HG03520 (cell line): ENCODE data around the gene OXNAD1.

ENCODE experiments used
- ATAC-seq: cut with Tn5 transposase; IDR thresholded peaks from one replicate; pipeline ENCODE4 v1.9.1; 2021; ENCODE audit warnings: mild to moderate bottlenecking, moderate library complexity; ENCODE audit not compliant: unreplicated experiment

The OXNAD1 gene

DNA sequence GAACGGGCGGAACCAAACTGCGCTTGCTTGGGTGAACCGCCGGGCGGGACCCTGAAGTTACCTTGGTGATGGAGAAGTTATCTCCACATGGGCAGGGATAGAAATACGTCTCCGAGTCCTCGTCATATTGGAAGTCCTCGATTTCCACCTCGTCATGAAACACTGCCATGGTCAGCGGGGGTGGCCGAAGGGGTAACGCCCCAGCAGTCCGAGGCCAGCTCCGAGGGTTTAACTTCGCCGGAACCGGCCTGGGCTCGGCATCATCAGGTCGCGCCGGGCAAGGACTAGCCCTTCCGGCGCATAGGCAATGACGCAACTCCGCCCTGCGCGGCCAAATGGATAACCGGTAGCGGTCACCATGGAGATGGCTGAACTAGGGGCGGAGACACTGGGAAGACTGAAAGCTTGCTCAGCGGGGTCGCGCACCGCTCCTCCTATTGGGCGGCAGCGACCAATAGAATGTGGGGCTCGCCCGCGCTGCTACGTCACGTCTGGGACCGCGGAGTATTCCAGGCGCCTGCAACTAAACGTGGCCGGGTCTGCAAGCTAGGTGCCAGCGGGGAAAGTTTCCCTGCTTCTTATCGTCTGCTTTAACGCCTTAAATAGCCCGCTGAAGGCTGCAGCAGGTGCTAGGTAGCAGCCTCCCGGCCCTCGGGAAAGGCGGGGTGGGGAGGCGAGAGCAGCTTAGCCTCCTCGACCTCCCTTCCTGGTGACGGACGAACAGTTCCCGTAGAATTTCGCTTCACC, at the start of gene OXNAD1, which contains the start of gene DPH3:
OXNAD1 (plus strand) TSS at position 505 of the 747 bp plus-strand sequence. CDS start 5,741 bp downstream, outside the sequence.
DPH3 (minus strand) TSS at position 236 of the 747 bp plus-strand sequence; CDS start at position 169, 67 bp downstream.
- peak; percentile 99 for ATAC-seq

- ATAC-seq: no peak
Measured at GRCh38 chr3:16216373-16216935, 48.6 kb upstream of the OXNAD1 start.

- ATAC-seq: no peak
Measured at GRCh38 chr3:16219777-16220176, 45.2 kb upstream of the OXNAD1 start.

GRCh38 chr3:16221990-16222389, 43.0 kb upstream of the OXNAD1 start:
- ATAC-seq: no peak

DNA sequence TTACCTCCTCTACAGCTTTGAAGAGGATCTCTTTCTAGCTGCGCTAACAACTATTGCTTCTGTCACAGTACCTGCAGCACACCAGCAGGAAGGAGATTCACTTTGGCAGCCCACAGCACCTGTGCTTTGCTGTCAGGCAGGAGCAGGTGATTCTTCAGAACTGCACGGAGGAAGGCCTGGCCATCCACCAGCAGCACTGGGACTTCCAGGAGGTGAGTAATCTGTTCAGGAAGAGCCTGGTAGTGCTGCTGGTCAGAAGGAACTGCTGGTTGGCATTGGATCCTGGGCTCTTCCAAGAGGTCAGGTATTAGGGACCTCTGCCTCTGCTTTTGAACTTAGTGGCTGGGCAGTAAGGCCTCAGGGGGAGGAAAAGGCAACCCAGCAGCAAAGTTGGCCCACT, 42.5 kb upstream of the OXNAD1 start:
- ATAC-seq: no peak

GRCh38 chr3:16224325-16224724, 40.7 kb upstream of the OXNAD1 start:
- ATAC-seq: no peak

GRCh38 chr3:16227566-16227965, 37.4 kb upstream of the OXNAD1 start:
- no peak for ATAC-seq

- no peak for ATAC-seq
Measured at GRCh38 chr3:16229681-16230080, 35.3 kb upstream of the OXNAD1 start.

DNA sequence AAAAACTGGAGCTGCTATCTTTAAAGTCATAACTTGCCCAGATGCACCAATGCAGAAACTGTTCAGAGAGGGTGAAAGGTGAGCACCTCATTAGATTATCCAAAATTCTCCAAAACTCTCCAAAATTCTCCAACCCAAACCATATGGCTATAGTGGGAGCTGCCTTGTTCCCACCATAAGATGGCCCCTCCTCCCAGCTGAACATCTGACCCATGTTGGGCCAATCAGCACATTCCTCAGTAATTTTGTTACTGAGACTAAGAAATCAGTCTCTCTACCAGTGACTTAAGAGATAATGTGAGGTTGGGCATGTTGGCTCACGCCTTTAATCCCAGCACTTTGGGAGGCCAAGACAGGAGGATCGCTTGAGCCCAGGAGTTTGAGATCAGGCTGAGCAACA, 33.0 kb upstream of the OXNAD1 start:
- ATAC-seq: no peak

DNA sequence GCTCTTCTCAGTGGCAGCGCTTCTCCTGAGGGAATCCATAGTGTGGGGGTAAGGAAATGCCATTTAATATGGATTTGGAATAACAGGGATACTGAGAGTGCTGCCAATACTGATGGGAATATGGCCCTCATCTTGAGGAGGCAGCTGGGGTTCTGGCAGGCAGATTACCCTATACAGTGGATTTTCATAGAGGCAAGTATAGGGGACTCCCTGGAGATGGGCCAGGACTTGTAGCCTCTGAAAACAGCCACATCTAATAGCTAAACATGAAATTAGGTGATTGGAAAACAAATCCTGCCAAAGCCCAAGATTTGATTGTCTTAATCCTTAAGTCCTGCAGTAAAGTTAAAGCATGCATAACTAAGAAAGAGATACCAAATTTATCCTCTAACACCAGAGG, 31.2 kb upstream of the OXNAD1 start:
- ATAC-seq: no peak

- no peak for ATAC-seq
Measured at GRCh38 chr3:16234281-16234680, 30.7 kb upstream of the OXNAD1 start.

DNA sequence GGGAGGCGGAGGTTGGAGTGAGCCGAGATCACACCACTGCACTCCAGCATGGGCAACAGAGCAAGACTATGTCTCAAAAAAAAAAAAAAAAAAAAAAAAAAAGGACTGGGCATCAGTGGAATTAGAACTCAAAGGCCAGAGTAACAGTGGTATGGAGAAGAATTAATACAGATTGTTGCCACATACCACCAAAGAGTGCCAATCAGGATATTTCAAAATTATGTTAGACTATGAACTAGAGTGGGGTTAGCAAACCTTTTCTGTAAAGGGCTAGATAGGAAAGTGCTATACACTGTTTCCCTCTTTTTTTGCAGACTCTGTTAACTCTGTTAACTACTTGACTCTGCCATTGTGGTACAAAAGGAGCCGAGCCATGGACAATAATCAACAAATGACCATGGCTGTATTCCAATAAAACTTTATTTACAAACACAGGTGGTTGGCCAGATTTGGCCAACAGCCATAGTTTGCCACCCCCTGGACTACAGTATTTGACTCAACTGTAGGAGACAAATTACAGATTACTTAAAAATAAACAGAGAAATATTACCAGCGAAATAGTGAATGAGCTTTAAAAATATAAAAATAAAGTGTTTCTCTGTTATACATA, 28.9 kb upstream of the OXNAD1 start:
- no peak for ATAC-seq

DNA sequence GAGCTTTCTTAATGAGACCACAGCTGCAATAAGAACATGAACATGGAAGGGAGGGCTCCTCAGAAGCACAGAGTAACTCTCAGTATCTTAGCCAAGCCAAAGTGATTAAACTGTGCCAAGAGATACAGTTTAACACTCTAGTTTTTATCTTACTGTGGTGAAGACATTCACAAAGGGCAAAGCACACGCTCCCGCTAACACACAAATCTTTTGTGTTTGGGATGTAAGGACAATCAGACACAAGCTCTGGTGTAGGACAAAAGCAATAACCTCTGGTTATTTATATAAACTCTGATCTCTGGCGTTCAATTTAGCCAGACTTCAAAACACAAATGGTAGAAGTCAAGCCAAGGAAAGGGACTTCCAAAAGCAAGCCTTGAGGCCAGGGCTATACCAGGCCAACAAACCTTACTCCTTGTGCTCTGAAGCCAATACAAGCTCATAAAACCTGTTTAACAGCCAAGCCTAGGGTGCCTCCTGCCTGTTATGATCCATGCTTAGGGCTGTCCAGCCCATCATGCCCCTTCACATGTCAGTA, 28.1 kb upstream of the OXNAD1 start:
- ATAC-seq: no peak

GRCh38 chr3:16239086-16239770, 25.8 kb upstream of the OXNAD1 start:
- ATAC-seq: no peak

- ATAC-seq: no peak
Measured at GRCh38 chr3:16239780-16240179, 25.2 kb upstream of the OXNAD1 start.

- no peak for ATAC-seq
Measured at GRCh38 chr3:16240229-16241023, 24.6 kb upstream of the OXNAD1 start.

- ATAC-seq: no peak
Measured at GRCh38 chr3:16241225-16241624, 23.8 kb upstream of the OXNAD1 start.

DNA sequence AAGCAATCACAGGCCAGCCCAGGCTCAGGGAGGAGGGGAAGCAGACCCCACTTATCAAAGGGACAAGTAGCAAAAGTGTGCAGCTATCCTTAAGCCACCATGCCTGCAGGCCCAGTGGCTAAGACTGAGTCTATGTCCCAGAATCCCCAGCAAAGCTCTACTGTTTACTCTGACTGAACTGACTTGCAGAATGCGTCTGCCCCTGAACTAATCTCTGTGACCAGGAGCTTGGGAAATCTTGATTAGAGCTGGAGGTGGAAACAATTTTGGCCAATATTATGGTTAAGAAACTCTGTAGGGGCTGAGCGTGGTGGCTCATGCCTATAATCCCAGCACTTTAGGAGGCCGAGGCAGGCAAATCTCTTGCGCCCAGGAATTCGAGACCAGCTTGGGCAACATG, 22.8 kb upstream of the OXNAD1 start:
- no peak for ATAC-seq

DNA sequence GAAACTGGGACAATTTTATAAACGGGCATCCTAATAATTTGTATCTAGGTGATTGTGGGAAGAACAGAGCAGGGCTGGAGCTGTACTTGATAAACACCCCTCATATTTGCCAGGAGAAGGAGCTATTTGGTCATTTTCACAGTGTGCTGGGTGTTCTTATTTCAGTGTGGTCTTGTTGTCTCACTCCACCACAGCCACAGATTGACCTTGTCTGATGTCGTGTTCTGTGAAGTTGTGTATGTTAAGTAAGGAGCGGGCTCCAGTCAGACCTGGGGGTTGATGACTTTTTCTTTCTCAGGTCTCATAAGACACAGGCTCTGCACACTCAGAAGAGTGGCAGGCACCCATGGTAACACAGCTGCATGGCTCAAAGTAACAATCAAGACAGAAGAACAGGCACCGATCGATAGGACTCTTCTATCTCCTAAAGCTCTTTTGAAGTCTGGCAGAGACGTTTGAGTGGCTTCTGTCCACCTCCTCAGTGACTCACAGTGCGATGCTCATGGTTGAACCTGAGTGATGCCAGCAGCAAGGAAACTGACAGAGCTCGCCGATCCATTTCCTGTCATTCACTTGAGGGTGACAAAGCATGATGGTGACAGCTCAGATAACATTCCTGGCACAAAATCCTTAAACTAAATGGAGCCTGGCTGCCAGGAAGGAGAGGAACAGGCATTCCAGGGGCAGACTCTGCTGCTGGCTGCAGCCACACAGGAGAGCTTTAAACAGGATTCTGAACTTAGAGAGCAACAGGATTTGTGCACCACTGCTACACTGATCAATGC, 21.1 kb upstream of the OXNAD1 start:
- ATAC-seq: no peak

GRCh38 chr3:16245609-16246008, 19.4 kb upstream of the OXNAD1 start:
- ATAC-seq: no peak
